B cell (primary cell): ENCODE results near the gene GPX2. TPM values are rescaled to one million over a fixed set of nuclear protein-coding genes. Genes with fewer than 3 reads are reported as not detected.

Experiments
- ATAC-seq: fragments of 200-7000 bp; cut with Tn5 transposase; one replicate; pipeline ENCODE4 v1.10.0; 2021; ENCODE audit warnings: low read depth, mild to moderate bottlenecking, moderate number of reproducible peaks, moderate library complexity
- CTCF ChIA-PET: fragments of 350-600 bp; sonication (Branson Sonifier 250); formaldehyde crosslinking; loops from one replicate; lab custom pipeline; 2021; ENCODE audit warnings: antibody characterized with exemption, inconsistent platforms; lab: Charles Lee
- POLR2A ChIA-PET: fragments of 350-600 bp; sonication (Branson Sonifier 250); formaldehyde crosslinking; loops from one replicate; lab custom pipeline; 2021; ENCODE audit warnings: antibody characterized with exemption; lab: Charles Lee
- DNase-seq: peaks from one replicate; pipeline ENCODE4 v3.0.0; 2013
- H2AFZ ChIP-seq: 2 replicates; pipeline ENCODE4 v1.6.1; 2012; ENCODE audit warnings: mild to moderate bottlenecking, low read depth, low read length; ENCODE audit not compliant: insufficient read depth, poor library complexity, severe bottlenecking
- H3K27ac ChIP-seq, 2 donors: 1 replicate in 1 of 2; 2 replicates in 1 of 2; pipeline ENCODE4 v1.5.1; 2012 to 2013; ENCODE audit warnings: low read length in 2 of 2, mild to moderate bottlenecking in 2 of 2, moderate library complexity in 1 of 2
- H3K27me3 ChIP-seq, 4 experiments: fragments of 200-600 bp in 1 of 4; sonication (generic) in 1 of 4; replicated peaks in 1 of 4; 1 replicate in 2 of 4; 2 replicates in 2 of 4; pipeline versions ENCODE4 v1.6.1 to v1.7.0; 2013 to 2016; ENCODE audit warnings: low read length in 3 of 4, mild to moderate bottlenecking in 2 of 4, mixed read lengths in 1 of 4, moderate library complexity in 1 of 4; ENCODE audit not compliant: insufficient read depth in 4 of 4, control insufficient read depth in 3 of 4; ENCODE audit errors: control extremely low read depth in 1 of 4
- H3K36me3 ChIP-seq, 2 experiments: replicated peaks in 1 of 2; 1 replicate in 1 of 2; 2 replicates in 1 of 2; pipeline versions ENCODE4 v1.6.1 to v1.7.1; 2013; ENCODE audit warnings: low read length in 1 of 2; ENCODE audit not compliant: insufficient read depth in 2 of 2, control insufficient read depth in 1 of 2; ENCODE audit errors: control extremely low read depth in 1 of 2, extremely low read depth in 1 of 2
- H3K4me1 ChIP-seq, 2 donors: fragments of 200-600 bp in 1 of 2; sonication (generic) in 1 of 2; 1 replicate in 1 of 2; 2 replicates in 1 of 2; pipeline versions ENCODE4 v1.5.1 to v1.6.1; 2013 to 2017; ENCODE audit warnings: low read length in 2 of 2; ENCODE audit not compliant: control insufficient read depth in 2 of 2, insufficient read depth in 2 of 2
- H3K4me2 ChIP-seq: replicated peaks from 2 replicates; pipeline ENCODE3; 2012; ENCODE audit warnings: mild to moderate bottlenecking, low read depth, low read length; ENCODE audit not compliant: poor library complexity, severe bottlenecking
- H3K4me3 ChIP-seq, 5 experiments: fragments of 200-600 bp in 1 of 5; sonication (generic) in 1 of 5; 1 replicate in 3 of 5; 2 replicates in 2 of 5; pipeline versions ENCODE4 v1.5.1 to v1.7.0; 2011 to 2016; ENCODE audit warnings: low read length in 4 of 5, mild to moderate bottlenecking in 4 of 5, low read depth in 2 of 5, control low read depth in 1 of 5, moderate library complexity in 1 of 5; ENCODE audit not compliant: insufficient read depth in 1 of 5; ENCODE audit errors: control extremely low read depth in 1 of 5, extremely low read depth in 1 of 5
- H3K79me2 ChIP-seq: fragments of 200-600 bp; sonication (generic); one replicate; pipeline ENCODE4 v1.6.0; 2016; ENCODE audit warnings: low read length; ENCODE audit not compliant: control insufficient read depth, insufficient read depth
- H3K9ac ChIP-seq: fragments of 200-600 bp; sonication (generic); 2 replicates; pipeline ENCODE4 v1.6.1; 2017; ENCODE audit warnings: mild to moderate bottlenecking, low read length, moderate library complexity
- H3K9me3 ChIP-seq, 3 donors: one replicate each; pipeline versions ENCODE4 v1.6.1 to v1.7.1; 2013; ENCODE audit warnings: low read length in 2 of 3; ENCODE audit not compliant: control insufficient read depth in 2 of 3, insufficient read depth in 1 of 3; ENCODE audit errors: control extremely low read depth in 1 of 3
- H4K20me1 ChIP-seq: 2 replicates; pipeline ENCODE4 v1.6.0; 2012; ENCODE audit warnings: mild to moderate bottlenecking, low read length; ENCODE audit not compliant: insufficient read depth, control insufficient read depth, poor library complexity, severe bottlenecking
- H3K27ac Mint-ChIP-seq: one replicate; pipeline ENCODE4 v1.8.0; 2021; ENCODE audit warnings: mixed read lengths
- H3K27me3 Mint-ChIP-seq: one replicate; pipeline ENCODE4 v1.8.0; 2021; ENCODE audit warnings: mixed read lengths
- H3K4me1 Mint-ChIP-seq: one replicate; pipeline ENCODE4 v1.8.0; 2021; ENCODE audit warnings: mixed read lengths
- H3K4me3 Mint-ChIP-seq: one replicate; pipeline ENCODE4 v1.8.0; 2021; ENCODE audit warnings: mixed read lengths
- H3K9me3 Mint-ChIP-seq: one replicate; pipeline ENCODE4 v1.8.0; 2022; ENCODE audit warnings: mixed read lengths; ENCODE audit not compliant: insufficient read depth
- EZH2 ChIP-seq: IDR thresholded peaks from 2 replicates; pipeline ENCODE4 v1.6.1; 2012; ENCODE audit warnings: borderline replicate concordance, low read depth, mild to moderate bottlenecking, moderate library complexity, low read length; ENCODE audit not compliant: insufficient read depth, poor library complexity, severe bottlenecking
- WGBS: methylation state at CpG from one replicate; pipeline ENCODE4 v1.1.5; 2013; ENCODE audit warnings: missing lambda C conversion rate; ENCODE audit not compliant: insufficient coverage; 5-methylcytosine and 5-hydroxymethylcytosine counted together
- intact Hi-C: fragments of 100-400 bp; cut with micrococcal nuclease; formaldehyde crosslinking; loops from one replicate; pipeline ENCODE4 v1.10.0; 2022
- polyA plus RNA-seq: library from polyadenylated mRNA; depleted of rRNA; stranded (reverse); fragments of >200 nt; gene quantifications from 2 replicates; pipeline ENCODE4 v1.2.3, GENCODE V29; 2012
- total RNA-seq, 2 donors: library from RNA; stranded (reverse); fragments of 120-200 nt in 1 of 2; gene quantifications; 1 replicate in 1 of 2; 2 replicates in 1 of 2; pipeline versions ENCODE4 v1.2.3 to v1.2.4, GENCODE V29; 2013 to 2022
- TF ChIP-seq, protein P1 (sequence below): fragments of 200-600 bp; IDR thresholded peaks from one replicate; pipeline ENCODE4 v1.8.0; 2022; ENCODE audit warnings: antibody characterized with exemption, mild to moderate bottlenecking

Gene GPX2
- total and polyA plus RNA-seq, 2 donors (not counting 1 experiment from before 2014, with no cell fraction given) = not detected

- Histone ChIP-seq H3K4me3 (no peak overlapping the region), H2AFZ (no peak overlapping the region), H4K20me1 (no peaks in the 10 kb centered on the region), H3K27ac (no peak overlapping the region), H3K36me3 (peaks cover 0 to 9% of the 10 kb centered on the region in 2 experiments), H3K4me2 (no peak overlapping the region), H3K79me2 (no peaks in the 10 kb centered on the region), H3K27me3 (no peaks in the 10 kb centered on the region), H3K9me3 (no peaks in the 10 kb centered on the region), H3K9ac (no peak overlapping the region), H3K4me1 (peaks cover 10 to 13% of the 10 kb centered on the region in 2 donors)
- ChIA-PET CTCF (no interaction called here), POLR2A (no interaction called here)
- H3K9me3 Mint-ChIP-seq = no peaks in the 10 kb centered on the region
- H3K27me3 Mint-ChIP-seq = no peaks in the 10 kb centered on the region
- 100% methylated on average over 2 of the region's 4 CpGs for WGBS
- DNase-seq (no peak), ATAC-seq (no peak)
- no peak overlapping the region for H3K4me3 Mint-ChIP-seq
- no peak for TF ChIP-seq EZH2
- TF ChIP-seq, protein P1, sequence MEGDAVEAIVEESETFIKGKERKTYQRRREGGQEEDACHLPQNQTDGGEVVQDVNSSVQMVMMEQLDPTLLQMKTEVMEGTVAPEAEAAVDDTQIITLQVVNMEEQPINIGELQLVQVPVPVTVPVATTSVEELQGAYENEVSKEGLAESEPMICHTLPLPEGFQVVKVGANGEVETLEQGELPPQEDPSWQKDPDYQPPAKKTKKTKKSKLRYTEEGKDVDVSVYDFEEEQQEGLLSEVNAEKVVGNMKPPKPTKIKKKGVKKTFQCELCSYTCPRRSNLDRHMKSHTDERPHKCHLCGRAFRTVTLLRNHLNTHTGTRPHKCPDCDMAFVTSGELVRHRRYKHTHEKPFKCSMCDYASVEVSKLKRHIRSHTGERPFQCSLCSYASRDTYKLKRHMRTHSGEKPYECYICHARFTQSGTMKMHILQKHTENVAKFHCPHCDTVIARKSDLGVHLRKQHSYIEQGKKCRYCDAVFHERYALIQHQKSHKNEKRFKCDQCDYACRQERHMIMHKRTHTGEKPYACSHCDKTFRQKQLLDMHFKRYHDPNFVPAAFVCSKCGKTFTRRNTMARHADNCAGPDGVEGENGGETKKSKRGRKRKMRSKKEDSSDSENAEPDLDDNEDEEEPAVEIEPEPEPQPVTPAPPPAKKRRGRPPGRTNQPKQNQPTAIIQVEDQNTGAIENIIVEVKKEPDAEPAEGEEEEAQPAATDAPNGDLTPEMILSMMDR = no peak
- H3K4me1 Mint-ChIP-seq = peaks cover 24% of the 10 kb centered on the region
- H3K27ac Mint-ChIP-seq = no peak overlapping the region
- intact Hi-C loops = no loop called here
These were observed 2.3 kb upstream of the GPX2 start for GRCh38 chr14:64944861-64945260.

GRCh38 chr14:64944041-64944440 lies 1.5 kb upstream of the GPX2 start:
- ChIA-PET POLR2A (no interaction called here), CTCF (no interaction called here)
- Histone ChIP-seq H3K9me3 (no peaks in the 10 kb centered on the region), H4K20me1 (no peaks in the 10 kb centered on the region), H3K36me3 (peaks cover 0 to 9% of the 10 kb centered on the region in 2 experiments), H3K27me3 (no peaks in the 10 kb centered on the region), H3K4me1 (peaks cover 10 to 13% of the 10 kb centered on the region in 2 donors), H2AFZ (no peak overlapping the region), H3K27ac (no peak overlapping the region), H3K79me2 (no peaks in the 10 kb centered on the region), H3K9ac (no peak overlapping the region), H3K4me2 (no peak overlapping the region), H3K4me3 (no peak overlapping the region)
- TF ChIP-seq EZH2 = no peak
- TF ChIP-seq, protein P1 = no peak
- Mint-ChIP-seq H3K4me3 (no peak overlapping the region), H3K9me3 (no peaks in the 10 kb centered on the region), H3K27ac (peak overlapping the region; percentile 50), H3K4me1 (peaks cover 24% of the 10 kb centered on the region), H3K27me3 (no peaks in the 10 kb centered on the region)
- WGBS = 100% methylated on average over 1 of the region's 2 CpGs
- ATAC-seq = no peak
- intact Hi-C loops = no loop called here
- DNase-seq = no peak
